ENCODE data around the gene FADS1. TPM values are rescaled to one million over a fixed set of nuclear protein-coding genes. Genes with fewer than 3 reads are reported as not detected.

Gene FADS1
- total RNA-seq, 1 donor from 2014 or later = 155 TPM

DNA sequence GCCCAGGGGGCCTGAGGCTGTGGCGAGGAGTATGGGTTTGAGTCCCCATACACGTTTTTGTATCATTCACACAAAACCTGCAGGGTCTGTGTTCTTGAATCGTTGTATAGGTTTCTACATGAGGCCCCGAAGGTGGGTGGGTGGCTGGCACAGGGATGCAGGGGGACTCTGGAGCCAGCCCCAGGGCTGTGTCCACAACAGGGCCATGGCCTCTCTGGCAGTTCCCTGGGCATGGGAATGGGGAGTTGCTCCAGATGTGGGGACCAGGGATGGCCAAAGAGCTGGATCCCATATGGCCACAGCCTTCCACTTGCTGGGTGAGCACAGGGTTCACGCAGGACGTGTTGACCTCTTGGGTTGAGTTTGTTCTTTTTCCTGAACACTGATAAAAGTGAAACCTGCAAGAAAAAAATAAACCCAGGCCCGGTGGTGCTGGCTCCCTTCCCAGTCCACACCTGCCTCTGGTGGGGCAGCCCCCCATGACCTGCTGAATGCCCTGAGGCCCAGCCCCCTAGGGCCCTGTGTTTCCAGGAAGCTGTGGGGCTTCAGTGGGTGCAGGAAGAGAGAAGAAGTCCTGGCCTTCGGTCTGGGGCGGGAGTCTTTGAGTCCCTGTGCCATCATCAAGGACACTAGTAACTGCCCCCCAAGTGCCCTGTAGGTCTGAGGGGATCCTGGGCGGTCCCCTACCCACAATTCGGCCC lies 48.3 kb downstream of the FADS1 start:
- peaks cover 3% of the 10 kb centered on the region for H3K4me1 Mint-ChIP-seq (ENCODE audit: low read depth, unreplicated experiment)
- peaks cover 8% of the 10 kb centered on the region for H3K27me3 Mint-ChIP-seq (ENCODE audit: unreplicated experiment)
- H3K4me3 Mint-ChIP-seq (ENCODE audit: unreplicated experiment) = no peak overlapping the region
- no peak overlapping the region for H3K27ac Mint-ChIP-seq (ENCODE audit: unreplicated experiment)
- no peak for DNase-seq
- H3K36me3 Mint-ChIP-seq (ENCODE audit: unreplicated experiment) = no peaks in the 10 kb centered on the region
- TF ChIP-seq CTCF (IDR thresholded peaks at IDR 0.05; ENCODE audit: partially characterized antibody, unreplicated experiment) = no peak
- H3K9me3 Mint-ChIP-seq (ENCODE audit: unreplicated experiment) = peaks cover 2% of the 10 kb centered on the region

DNA sequence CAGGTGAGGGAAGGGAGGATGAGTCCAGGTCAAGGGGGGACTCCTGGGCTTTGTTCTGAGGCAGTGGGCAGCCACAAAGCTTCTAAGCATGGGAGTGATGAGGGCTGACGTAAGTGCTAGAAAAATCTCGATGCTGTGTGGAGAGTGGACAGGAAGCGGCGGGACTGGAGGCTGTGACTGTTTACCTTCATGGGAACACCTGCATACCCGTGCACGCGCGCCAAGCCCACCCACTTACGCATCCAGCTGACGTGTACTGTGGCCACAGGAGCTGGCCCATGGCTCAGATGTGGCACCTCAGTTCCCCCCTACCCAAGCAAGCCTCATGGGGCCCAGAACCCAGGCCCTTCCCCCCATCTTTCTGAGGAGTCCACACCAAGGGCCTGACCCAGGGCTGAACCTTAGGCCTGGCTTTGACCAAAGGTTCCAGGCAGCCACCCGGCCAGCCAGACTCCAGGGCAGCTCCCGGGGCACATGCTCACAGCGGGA lies 50.4 kb downstream of the FADS1 start:
- no peak for TF ChIP-seq CTCF (IDR thresholded peaks at IDR 0.05; ENCODE audit: partially characterized antibody, unreplicated experiment)
- Mint-ChIP-seq H3K9me3 (ENCODE audit: unreplicated experiment) (no peaks in the 10 kb centered on the region), H3K27ac (ENCODE audit: unreplicated experiment) (no peak overlapping the region), H3K27me3 (ENCODE audit: unreplicated experiment) (peaks cover 7% of the 10 kb centered on the region), H3K36me3 (ENCODE audit: unreplicated experiment) (no peaks in the 10 kb centered on the region), H3K4me1 (ENCODE audit: low read depth, unreplicated experiment) (peaks cover 3% of the 10 kb centered on the region), H3K4me3 (ENCODE audit: unreplicated experiment) (no peak overlapping the region)
- no peak for DNase-seq

- no peak for TF ChIP-seq CTCF (IDR thresholded peaks at IDR 0.05; ENCODE audit: partially characterized antibody, unreplicated experiment)
- no peaks in the 10 kb centered on the region for H3K36me3 Mint-ChIP-seq (ENCODE audit: unreplicated experiment)
- H3K4me3 Mint-ChIP-seq (ENCODE audit: unreplicated experiment) = no peak overlapping the region
- no peak overlapping the region for H3K27ac Mint-ChIP-seq (ENCODE audit: unreplicated experiment)
- no peak for DNase-seq
- no peaks in the 10 kb centered on the region for H3K9me3 Mint-ChIP-seq (ENCODE audit: unreplicated experiment)
- peaks cover 3% of the 10 kb centered on the region for H3K4me1 Mint-ChIP-seq (ENCODE audit: low read depth, unreplicated experiment)
- peaks cover 7% of the 10 kb centered on the region for H3K27me3 Mint-ChIP-seq (ENCODE audit: unreplicated experiment)
Measured at GRCh38 chr11:61765550-61766253, 51.1 kb downstream of the FADS1 start.

DNA sequence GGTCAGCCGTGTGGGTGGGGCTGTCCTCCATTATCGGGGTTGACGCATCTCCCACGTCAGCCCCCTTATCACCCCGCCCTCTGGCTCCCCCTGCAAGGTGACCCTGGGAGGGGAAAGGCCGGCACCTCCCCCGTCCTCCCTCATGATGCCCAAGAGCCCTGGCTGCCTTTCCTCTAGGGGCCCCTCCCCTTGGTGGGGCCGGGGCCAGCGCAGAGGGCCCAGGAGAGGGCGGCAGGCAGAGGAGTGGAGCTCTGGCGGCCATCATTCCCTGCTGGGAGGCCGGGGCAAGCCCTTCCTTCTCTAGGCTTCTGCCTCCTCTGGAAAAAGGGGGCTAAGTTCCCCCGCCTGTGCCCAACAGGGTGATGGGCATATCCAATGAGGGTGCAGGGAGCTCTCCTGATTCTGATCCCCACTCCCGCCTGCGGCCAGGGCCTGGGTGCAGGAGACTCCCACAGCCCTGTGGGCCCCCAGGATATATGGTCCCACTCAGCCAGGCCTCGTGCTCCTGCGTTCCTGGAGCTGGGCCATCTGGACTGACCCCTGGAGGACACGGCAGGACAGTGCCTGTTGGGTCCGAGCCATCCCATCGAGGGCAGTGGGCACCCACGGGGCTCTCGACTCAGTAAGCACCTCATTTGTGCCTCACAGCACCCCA lies 52.1 kb downstream of the FADS1 start:
- Mint-ChIP-seq H3K36me3 (ENCODE audit: unreplicated experiment) (no peaks in the 10 kb centered on the region), H3K9me3 (ENCODE audit: unreplicated experiment) (no peaks in the 10 kb centered on the region), H3K27ac (ENCODE audit: unreplicated experiment) (no peak overlapping the region), H3K4me1 (ENCODE audit: low read depth, unreplicated experiment) (peaks cover 3% of the 10 kb centered on the region), H3K4me3 (ENCODE audit: unreplicated experiment) (no peak overlapping the region), H3K27me3 (ENCODE audit: unreplicated experiment) (peaks cover 8% of the 10 kb centered on the region)
- no peak for DNase-seq
- no peak for TF ChIP-seq CTCF (IDR thresholded peaks at IDR 0.05; ENCODE audit: partially characterized antibody, unreplicated experiment)

All from glutamatergic neuron (in vitro differentiated cells).